Activated T-cell treated with anti-CD3 and anti-CD28 coated beads for 4 hours (primary cell): Measurements from ENCODE around the gene ARL6IP5.

Experiments used
- DNase-seq: peaks from one replicate; pipeline ENCODE4 v3.0.0-alpha.2; 2020

Gene ARL6IP5, protein sequence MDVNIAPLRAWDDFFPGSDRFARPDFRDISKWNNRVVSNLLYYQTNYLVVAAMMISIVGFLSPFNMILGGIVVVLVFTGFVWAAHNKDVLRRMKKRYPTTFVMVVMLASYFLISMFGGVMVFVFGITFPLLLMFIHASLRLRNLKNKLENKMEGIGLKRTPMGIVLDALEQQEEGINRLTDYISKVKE

DNA sequence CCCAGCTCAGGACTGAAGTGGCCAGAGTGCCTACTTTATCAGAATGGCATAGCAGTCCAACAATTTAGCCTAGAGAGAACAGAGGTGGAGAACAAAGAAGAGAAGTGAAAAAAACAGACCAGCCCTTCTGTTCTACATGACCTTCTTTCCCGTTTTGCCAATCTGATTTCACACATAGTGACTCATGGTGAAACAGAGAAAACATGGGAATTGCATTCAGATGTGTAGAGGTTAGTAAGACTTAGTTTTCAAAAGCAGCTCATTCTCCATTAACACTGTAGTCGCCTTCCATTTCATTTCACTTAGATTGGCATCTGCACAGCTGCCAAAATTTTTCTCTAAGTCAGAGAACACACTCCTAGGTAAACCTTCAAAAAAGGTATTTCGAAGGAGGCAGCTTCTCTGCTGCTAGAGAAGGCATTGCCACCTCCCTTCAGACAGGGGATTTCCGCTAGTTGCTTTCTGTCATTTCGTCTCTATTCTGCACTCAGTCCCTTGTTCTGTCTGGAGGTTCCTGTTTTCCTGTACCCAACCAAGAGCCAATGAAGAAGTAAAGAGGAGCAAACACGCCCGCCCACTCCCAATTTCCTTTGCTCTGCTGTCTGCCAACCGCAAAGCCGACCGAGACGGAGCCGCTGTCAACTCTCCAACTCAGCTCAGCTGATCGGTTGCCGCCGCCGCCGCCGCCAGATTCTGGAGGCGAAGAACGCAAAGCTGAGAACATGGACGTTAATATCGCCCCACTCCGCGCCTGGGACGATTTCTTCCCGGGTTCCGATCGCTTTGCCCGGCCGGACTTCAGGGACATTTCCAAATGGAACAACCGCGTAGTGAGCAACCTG lies at the start of gene ARL6IP5:
TSS of gene ARL6IP5 (plus strand) at position 612 of the 842 bp plus-strand sequence. CDS start at position 723, 111 bp downstream.
- DNase-seq, result peak; percentile 82

DNA sequence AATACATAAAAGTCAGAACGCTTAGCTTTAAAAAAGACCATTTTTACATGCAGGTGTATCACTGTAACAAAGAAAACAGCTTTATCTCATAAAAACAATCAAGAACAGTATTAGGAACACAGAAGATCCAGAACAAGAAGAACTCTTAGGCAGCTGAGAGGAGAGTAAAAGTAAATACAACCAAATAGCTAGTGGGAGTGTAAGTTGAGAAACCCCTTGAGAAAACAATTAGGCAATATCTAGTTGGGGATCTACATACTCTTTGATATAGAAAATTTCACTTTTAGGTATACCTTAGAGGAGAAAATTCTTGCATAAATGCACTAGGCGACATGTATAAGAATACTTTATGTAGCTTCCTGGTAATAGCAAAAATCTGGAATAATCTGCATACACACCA lies 40.1 kb upstream of the ARL6IP5 start:
- DNase-seq, result no peak

DNA sequence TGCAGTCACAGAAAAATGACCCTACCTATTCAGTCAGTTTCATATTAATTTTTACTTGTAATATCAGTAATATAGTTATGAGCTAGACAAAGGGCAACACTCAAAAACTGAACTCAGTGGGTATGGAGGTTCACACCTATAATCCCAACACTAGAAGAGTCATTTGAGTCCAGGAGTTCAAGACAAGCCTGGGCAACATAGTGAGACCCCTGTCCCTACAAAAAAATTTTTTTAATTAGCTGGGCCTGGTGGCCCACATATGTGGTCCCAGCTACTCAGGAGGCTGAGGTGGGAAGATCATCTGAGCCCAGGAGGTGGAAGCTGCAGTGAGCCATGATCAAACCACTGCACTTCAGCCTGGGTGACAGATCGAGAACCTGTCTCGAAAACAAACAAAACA lies 35.7 kb upstream of the ARL6IP5 start:
- DNase-seq, result no peak

DNA sequence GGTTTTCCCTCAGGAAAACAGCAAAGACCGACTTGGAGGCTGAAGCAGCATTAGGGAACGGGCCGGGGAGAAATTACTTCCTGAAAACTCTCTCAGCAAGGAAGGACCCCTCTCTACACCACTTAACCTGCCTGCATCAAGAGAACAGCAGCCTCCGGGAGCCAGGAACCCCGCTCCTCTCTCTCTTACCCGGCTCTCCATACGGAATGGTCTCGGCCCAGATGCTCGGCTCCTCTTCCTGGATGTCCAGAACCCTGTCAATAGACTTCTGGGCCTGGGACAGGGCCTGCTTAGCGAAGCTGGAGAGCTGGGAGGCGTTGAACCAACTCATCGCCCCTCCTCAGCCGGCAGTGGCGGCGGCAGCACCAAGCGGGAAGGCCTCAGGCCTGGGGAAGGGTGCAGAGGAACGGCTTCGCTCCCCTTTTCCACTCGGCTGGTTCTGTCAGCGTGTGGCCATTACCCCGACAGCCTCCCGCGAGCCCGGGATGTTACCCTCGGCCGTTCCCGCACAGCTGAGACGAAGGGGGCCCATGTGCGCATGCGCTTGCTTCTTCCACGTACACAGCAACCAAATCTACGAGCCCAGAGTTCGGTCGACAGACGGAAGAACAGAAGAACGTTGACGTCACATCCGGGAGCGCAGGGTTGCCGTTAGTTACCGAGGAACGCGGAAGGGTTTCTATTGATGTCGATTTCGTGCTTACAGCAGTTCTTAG lies 32.8 kb upstream of the ARL6IP5 start, which contains the start of gene TMF1:
TSS of gene TMF1 (minus strand) at position 578 of the 716 bp plus-strand sequence. CDS start at position 331, 247 bp downstream.
- peak; percentile 98 for DNase-seq

DNA sequence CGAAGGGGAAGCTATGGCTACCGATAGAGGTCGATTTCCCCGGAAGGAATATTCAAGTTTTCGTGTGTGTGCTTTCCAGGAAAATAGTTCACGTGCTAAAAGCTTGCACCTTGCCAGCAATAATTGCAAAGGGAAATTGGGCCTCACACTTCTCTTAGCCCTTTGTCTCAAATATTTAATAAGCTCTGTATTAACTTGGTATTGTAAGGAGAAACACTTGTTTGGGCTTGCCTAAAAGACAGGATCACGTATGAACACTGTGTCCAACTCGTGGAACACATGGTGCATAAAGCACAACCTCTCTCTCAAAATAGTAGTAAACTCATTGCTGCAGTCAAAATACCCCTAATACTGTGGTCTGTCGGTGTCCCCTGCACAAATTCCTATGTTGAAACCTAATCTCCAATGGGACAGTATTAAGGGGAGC lies 32.3 kb upstream of the ARL6IP5 start:
- no peak for DNase-seq

DNA sequence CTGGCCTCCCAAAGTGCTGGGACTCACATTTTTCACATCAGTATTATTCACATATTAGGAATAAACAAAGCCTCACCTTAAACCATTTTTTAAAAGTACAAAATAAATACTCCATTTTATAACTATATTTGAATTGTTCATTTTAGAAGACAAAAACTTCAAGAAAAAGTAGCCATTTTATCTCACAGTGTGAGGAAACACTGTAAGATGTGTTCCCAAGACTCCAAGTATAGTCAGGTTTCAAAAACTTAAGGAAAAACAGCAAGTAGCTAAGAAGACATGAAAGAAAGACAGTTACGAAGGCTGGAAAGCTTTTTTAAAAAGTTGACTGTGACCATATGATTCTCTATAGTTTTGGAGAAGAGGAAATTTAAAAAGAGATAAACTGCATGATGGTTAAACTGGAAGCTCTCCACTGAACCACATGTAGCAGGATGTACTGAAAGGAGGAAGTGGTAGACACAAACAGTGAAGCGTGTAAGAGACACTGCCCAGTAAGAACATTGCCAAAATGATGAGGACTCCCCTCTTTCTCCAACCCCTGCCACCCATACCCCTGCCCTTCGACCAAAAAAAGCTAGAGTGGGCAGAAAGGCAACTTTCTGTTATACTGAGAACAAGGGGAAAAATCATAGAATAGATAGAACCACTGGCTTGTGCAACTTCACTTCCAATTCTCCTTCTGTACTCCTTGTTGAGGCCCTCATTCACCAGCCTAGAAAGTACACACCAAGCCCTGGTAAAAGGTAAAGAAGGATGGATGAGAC lies 26.4 kb upstream of the ARL6IP5 start:
- no peak for DNase-seq

DNA sequence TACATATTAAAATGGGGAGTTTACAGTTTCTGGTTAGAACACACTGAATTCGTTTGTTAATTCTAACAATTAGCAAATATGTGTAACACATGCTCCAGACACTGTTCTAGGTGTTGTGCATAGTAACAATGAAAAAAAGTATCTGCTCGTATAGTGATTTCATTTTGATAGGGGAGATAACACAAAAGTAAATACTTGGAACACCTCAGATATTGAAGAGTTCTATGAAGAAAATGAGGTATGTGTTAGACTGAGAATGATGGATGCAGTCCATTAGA lies 25.9 kb upstream of the ARL6IP5 start:
- no peak for DNase-seq

DNA sequence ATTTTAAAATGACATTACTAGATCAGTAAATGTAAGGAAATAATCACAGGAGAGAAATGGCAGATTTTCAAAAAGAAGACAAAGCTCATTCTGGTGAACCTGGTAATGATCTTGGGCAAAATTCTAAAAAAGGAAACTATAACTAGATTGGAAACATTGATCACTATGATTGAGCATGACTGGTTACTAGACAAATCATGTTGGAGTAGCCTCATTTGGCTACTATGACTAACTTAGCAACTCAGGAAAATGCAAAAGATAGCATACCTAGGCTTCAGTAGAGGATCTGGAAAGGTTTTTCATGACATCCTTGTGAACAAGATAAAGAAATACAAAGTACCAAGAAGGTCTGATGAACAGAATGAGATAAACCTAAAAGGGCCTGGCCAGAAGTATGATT lies 25.0 kb upstream of the ARL6IP5 start:
- no peak for DNase-seq

DNA sequence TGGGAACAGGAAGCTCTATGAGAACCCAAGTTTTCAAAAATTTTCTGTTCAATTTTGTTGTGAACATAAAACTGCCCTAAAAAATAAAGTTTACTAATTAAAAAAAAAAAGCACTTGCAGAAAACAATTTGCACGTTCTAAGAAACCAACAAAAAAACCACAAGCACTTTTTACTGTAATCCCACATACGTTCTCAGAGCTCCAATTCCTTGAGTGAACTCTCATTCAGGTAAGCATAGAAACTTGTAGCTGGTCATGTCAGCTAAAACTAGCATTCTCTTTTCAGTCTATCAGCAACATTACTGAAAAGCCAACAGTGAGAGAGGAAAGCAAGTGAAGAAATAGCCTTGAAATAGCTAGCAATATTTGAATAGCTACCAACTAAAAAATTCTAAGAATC lies 21.1 kb upstream of the ARL6IP5 start:
- DNase-seq, result no peak

DNA sequence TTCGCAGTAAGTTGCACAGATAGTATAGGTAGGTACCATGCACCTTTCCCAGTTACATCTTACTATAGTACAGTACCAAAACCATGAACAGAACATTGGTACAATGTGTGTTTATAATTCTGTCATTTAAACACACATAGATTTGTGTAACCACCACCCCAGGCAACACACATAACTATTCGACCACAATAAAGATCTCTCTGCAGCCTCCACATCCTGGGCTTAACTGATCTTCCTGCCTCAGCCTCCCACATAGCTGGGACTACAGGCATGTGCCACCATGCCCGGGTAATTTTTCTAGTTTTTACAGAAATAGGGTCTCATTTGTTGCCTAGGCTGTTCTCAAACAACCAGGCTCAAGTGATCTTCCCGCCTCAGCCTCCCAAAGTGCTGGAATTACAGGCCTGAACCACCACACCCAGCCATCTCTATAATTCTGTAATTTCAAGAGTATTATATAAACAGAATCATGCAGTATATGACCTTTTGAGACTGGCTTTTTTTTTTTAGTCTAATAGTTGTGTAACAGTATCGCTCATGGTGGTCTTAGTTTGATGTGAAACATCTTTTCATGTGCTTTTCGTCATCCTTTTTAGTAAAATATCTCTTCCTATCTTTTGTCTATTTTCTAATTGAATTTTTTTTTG lies 19.3 kb upstream of the ARL6IP5 start:
- no peak for DNase-seq

DNA sequence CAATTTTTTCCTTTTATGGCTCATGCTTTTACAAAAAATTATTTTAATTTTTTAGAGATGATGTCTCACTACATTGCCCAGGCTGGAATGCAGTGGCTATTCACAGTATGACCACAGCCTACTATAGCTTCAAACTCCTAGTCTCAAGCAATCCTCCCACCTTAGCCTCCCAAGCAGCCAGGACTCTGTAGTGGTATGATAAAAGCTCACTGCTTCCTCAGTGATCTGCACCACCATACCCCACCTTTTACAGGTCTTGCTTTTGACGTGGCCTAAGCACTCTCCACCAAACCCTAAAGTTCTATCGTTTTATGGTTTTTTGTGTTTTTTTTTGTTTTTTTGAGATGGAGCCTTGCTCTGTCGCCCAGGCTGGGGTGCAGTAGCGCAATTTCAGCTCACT lies 18.6 kb upstream of the ARL6IP5 start:
- DNase-seq, result no peak

DNA sequence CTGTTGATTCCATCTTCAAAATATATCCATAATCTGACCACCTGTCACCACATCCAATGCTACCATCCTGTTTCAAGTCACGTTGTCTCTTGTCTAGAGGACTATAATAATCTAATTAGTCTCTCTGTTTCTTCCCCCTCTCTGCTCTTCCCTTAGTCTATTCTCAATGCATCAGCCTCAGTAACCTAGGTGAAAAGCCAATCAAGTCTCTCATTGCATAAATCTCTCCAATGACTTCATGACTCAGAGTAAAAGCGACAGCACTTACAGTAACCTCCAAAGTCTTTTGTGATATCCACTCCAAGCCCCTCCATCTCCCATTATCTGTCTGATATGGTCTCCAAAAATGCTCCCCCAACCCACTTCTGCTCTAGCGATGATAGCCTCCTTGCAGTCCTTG lies 11.8 kb upstream of the ARL6IP5 start:
- DNase-seq, result no peak

DNA sequence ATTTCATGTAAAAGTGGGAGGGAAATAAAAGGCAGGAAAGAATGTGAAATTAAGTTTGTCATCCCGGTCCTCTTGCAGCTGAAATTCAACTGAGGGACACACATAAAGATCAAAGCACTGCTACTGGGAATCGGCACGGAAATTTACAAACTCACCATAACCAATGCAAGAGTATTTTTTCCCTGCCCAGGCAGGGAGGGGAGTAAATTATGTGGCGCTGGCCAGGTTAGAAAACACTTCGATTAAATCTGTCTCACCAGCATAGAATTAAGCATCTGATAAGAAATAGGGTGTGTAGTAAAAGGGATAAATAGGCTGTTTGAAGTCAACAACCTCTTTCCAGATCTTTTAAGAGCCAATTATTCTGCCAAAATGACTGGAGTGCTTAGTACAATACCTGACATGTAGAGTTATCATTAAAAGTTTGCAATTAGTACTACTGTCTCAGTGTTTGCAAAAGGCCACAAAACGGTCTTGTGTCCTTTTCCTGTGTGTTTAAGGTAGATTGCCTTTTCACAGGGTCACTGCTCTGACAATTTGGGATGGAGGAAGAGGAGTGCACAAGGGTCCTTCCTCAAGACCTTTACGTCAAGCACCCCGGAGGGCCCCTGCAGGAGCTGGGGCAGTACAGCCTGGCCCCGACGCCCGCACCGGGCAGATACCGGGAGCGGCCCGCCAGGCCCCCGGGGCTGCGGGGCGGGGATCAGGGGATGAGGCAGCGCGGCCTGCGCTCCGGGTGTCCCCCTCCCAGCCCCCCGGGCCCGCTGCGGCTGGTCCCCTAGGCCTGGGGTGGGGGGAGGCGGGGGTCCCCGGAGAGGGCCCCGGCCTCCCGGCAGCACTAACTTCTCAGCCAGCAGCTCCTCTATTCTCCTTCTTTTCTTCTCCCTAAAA lies 5.2 kb upstream of the ARL6IP5 start:
- no peak for DNase-seq

DNA sequence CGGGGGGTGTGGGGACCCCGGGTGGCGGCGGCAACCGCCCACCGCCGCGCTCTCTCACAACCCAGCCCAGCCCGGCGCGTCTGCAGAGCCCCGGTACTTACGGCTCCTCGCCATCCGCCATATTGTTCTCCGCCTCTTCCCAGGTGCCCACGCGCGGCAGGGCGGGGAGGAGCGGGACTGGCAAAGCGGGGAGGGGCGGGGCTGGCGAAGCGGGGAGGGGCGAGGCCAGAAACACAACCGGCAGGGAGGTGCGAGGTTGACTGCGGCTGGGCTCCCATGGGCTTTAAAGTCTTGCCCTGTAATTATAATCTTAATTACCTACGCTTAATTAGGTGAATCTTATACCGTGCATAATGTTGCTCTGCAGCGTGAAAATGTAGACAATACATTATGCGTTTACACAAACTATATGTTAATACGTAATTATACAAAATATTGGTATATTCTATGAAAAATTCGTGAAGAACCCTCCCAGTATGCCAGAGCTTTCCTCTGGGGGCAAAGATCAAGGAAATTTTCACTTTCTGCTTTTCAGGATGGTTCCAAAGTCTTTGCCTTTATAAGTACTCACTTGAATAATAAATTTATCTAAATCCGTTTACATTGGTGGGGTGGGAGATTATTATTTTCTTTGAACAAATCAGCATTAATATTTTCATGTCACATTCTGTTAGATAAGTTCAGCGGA lies 4.4 kb upstream of the ARL6IP5 start, which contains the start of gene UBA3:
TSS of gene UBA3 (minus strand) at position 133 of the 688 bp plus-strand sequence. CDS start at position 121, 12 bp downstream.
- peak; percentile 92 for DNase-seq

DNA sequence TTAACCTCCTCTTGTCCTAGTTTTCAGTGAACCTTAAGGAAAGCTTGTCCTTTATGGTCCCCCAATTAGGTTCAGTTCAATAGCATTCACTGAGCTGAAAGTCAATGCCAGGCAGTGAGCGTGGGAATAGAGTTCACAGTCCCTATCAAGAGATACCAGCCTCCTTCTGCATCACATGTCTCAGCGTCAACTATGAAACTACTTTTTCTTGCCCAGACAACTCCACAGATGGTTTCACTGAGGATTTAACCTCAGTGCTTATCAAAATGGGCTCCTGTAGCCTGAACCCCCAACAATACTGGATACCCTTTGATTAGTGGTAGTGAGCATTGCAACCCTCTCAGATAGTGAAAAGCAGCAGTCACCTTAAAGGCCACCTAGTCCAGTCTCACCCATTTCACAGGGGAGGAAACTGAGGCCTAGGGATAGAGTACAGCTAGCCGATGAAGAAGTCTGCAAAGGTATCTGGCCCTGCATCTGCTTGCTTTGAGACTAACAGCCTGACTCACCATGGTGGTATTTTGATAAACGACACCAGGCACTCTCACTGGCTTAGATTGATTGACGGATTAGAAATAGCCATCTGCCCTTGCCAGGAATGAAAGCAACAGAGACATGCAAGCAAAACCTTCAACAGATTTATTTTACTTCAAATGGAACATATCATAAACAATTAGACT lies 3.0 kb upstream of the ARL6IP5 start:
- DNase-seq, result no peak

DNA sequence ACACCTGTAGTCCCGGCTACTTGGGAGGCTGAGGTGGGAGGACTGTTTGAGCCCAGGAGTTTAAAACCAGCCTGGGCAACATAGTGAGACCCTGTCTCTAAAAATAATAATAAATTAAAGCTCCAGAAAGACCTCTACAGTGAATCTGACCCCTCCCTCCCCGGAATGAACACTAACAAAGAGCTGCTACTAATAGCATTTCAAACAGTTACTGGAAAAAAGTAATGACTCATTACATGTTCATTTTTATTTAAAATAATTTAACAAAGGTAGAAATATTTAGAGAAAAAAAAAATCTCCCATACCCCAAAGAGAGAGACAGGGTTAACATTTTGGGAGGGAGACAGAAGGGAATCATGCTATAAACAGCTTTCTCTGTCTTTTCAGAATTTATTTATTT lies 2.4 kb upstream of the ARL6IP5 start:
- no peak for DNase-seq

DNA sequence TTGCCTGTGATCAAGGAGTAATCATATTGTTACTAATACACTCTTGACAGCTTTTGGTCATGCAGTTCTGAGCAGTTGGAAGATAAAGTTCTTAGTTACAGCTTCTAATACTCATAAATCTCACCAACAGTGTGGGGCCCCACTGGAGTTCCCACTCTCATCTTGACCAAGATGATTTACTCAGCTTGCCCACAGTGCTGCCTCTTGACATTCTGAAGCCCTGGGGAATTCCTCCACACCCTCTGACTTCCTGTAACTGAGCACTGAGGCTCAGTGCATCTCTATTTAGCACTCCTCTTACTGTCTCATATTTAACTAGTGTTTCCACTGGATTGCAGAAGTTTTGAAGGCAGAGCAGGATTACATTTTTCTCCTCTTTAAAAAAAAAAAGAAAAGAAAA lies 1.9 kb upstream of the ARL6IP5 start:
- DNase-seq, result peak; percentile 53

DNA sequence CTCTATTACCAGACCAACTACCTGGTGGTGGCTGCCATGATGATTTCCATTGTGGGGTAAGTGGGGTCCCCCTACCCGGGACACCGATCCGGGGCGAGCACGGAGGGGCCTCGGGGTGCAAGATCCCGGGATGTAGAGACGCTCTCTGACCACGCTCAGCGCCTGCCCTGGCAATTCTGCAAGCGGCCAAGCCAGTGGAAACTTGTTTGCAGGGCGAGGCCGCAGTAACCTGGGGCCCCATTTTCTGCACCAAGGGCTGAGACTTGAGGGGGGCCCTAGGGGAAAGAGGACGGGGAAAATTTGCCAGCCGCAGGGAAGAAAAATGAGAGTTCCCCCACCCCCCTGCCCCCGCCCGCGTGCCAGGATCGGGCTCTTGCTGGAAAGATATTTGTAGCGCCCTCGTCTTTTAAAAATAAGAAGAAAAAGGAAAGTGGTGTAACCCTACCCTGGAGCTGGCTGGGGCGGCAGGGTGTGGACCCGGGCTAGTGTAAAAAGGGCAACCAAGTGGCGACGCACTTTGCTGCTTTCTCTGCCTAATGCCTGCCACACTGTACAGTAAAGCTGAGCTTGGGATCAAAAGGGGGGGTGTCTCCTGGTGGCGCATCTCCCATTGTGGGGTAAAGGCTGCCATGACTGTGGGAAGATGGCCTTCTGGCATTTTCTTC lies 563 bp downstream of the ARL6IP5 start:
- no peak for DNase-seq
